GM19438 (cell line): ENCODE measurements around the gene CCDC181.

Experiments used
- ATAC-seq: cut with Tn5 transposase; IDR thresholded peaks from one replicate; pipeline ENCODE4 v1.9.1; 2021; ENCODE audit warnings: low read depth; ENCODE audit not compliant: unreplicated experiment

The CCDC181 gene

GRCh38 chr1:169427081-169427641, at the start of gene CCDC181:
TSS of gene CCDC181 (minus strand) at chr1:169427474. CDS start at chr1:169424927, 2,547 bp downstream.
- ATAC-seq, result peak; percentile 60

- ATAC-seq, result no peak
These were observed 48.6 kb upstream of the CCDC181 start for GRCh38 chr1:169475806-169476387.

GRCh38 chr1:169474302-169474995, 47.2 kb upstream of the CCDC181 start:
- ATAC-seq, result no peak

GRCh38 chr1:169473347-169473746, 46.1 kb upstream of the CCDC181 start:
- ATAC-seq, result no peak

- no peak for ATAC-seq
These were observed 45.5 kb upstream of the CCDC181 start for GRCh38 chr1:169472738-169473137.

GRCh38 chr1:169468982-169469381, 41.7 kb upstream of the CCDC181 start:
- ATAC-seq, result no peak

- ATAC-seq, result no peak
These were observed 39.3 kb upstream of the CCDC181 start for GRCh38 chr1:169466259-169467230.

- no peak for ATAC-seq
These were observed 38.0 kb upstream of the CCDC181 start for GRCh38 chr1:169465281-169465680.

- ATAC-seq, result no peak
These were observed 35.1 kb upstream of the CCDC181 start for GRCh38 chr1:169462385-169462784.

GRCh38 chr1:169461390-169462000, 34.2 kb upstream of the CCDC181 start:
- no peak for ATAC-seq

GRCh38 chr1:169460191-169460833, 33.0 kb upstream of the CCDC181 start:
- no peak for ATAC-seq

- ATAC-seq, result no peak
These were observed 30.2 kb upstream of the CCDC181 start for GRCh38 chr1:169457443-169457842.

- ATAC-seq, result no peak
These were observed 28.8 kb upstream of the CCDC181 start for GRCh38 chr1:169456029-169456428.

- ATAC-seq, result no peak
These were observed 25.6 kb upstream of the CCDC181 start for GRCh38 chr1:169452921-169453320.

GRCh38 chr1:169451218-169451824, 24.0 kb upstream of the CCDC181 start:
- ATAC-seq, result no peak

- no peak for ATAC-seq
These were observed 16.6 kb upstream of the CCDC181 start for GRCh38 chr1:169443923-169444322.

- ATAC-seq, result no peak
These were observed 1.0 kb downstream of the CCDC181 start for GRCh38 chr1:169426174-169426705.

GRCh38 chr1:169421309-169421708, 6.0 kb downstream of the CCDC181 start:
- no peak for ATAC-seq

- ATAC-seq, result no peak
These were observed 12.3 kb downstream of the CCDC181 start for GRCh38 chr1:169414952-169415351.
